GM12872 (cell line): ENCODE data around the gene CLPSL1.

Source experiments
- TF ChIP-seq, protein P1 (sequence below): IDR thresholded peaks from 3 replicates; pipeline ENCODE4 v1.5.1; 2011; ENCODE audit warnings: low read depth, mild to moderate bottlenecking, low read length, moderate library complexity; ENCODE audit not compliant: insufficient read depth

Gene CLPSL1

DNA sequence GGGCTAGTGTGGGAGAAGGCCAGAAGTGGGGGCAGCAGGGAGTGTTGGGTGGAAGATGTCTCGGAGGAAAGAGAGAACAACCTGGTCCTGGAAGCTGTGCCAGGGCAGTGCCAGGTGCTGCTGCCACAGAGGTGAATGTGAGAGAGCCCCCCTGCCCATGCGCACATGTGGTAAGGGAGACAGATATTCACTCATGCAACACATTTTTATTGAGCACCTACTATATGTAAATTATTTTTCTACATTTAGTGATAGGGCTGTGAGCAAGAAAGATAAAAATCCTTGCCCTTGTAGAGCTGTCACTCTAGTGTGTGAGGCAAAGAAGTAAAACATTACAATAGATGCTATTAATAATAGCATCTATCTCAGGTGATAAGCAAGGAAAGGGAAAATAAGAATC is 471 bp downstream of the CLPSL1 start:
- TF ChIP-seq, protein P1, sequence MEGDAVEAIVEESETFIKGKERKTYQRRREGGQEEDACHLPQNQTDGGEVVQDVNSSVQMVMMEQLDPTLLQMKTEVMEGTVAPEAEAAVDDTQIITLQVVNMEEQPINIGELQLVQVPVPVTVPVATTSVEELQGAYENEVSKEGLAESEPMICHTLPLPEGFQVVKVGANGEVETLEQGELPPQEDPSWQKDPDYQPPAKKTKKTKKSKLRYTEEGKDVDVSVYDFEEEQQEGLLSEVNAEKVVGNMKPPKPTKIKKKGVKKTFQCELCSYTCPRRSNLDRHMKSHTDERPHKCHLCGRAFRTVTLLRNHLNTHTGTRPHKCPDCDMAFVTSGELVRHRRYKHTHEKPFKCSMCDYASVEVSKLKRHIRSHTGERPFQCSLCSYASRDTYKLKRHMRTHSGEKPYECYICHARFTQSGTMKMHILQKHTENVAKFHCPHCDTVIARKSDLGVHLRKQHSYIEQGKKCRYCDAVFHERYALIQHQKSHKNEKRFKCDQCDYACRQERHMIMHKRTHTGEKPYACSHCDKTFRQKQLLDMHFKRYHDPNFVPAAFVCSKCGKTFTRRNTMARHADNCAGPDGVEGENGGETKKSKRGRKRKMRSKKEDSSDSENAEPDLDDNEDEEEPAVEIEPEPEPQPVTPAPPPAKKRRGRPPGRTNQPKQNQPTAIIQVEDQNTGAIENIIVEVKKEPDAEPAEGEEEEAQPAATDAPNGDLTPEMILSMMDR = no peak

DNA sequence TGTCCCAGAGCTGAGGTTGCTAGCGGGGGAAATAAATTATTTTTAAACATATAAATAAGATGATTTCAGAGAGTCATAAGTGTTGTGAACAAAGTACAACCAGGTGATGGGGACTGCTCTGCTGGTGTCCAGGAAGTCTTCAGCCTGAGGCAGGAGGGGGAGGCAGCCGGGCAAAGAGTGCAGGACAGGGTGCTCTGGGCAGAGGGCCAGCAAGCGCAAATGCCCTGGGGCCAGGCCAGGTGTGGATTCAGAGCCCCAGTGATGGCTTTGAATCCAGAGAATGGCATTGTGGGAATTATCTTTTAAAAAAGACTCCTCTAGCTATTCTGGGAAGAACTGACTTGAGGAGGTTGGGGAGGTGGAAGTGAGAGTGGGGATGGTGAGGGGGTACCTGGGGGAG is 1.6 kb downstream of the CLPSL1 start:
- TF ChIP-seq, protein P1 = no peak

DNA sequence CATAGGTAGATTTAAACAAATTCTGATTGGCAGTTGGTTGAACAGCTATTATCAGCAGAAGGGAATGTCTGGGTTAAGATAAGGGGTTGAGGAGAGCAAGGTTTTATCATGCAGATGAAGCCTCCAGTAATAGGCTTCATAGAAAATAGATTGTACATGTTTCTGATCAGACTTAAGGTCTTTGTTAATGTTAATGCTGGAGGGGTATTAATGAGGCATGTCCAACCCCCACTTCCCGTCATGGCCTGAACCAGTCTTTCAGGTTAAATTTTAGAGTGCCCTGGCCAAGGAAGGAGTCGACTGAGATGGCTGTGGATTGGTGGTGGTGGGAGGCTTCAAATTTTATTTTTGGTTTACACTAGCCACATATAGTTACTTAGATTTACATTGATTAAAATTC is 3.4 kb downstream of the CLPSL1 start:
- TF ChIP-seq, protein P1 = no peak

DNA sequence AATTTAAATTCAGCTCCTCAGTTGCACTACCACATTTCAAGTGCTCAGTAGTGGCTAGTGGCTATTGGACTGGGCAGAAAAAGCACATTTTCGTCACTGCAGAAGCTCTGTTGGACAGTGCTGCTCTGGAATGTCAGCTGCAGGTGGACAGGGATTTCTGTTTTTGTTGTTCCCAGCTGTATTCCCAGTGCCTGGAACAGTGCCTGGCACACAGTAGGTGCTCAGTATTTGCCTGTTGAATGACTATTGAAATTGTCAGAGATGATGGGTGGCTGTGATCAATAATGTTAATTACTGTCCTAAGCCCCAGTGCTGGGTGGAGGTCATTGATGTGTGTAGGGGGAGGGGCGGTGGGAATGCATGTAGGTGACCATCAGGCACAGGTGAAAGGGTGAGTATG is 5.5 kb downstream of the CLPSL1 start:
- TF ChIP-seq, protein P1 = no peak

DNA sequence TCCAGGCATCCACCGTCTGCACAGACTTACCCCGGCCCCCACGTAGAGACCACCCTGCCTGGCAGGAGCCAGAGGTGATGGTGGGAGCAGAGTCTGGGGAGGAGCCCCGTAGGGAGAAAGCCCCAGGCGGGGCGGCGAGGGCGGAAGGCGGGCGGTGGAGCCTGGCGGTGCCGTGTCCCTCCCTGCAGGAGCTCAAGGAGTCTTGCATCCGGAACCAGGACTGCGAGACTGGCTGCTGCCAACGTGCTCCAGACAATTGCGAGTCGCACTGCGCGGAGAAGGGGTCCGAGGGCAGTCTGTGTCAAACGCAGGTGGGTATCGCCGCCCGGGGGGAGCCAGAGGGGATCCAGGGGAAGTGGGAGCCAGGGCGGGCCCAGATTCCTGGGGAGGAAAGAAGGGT is 6.0 kb downstream of the CLPSL1 start:
- TF ChIP-seq, protein P1 = no peak

DNA sequence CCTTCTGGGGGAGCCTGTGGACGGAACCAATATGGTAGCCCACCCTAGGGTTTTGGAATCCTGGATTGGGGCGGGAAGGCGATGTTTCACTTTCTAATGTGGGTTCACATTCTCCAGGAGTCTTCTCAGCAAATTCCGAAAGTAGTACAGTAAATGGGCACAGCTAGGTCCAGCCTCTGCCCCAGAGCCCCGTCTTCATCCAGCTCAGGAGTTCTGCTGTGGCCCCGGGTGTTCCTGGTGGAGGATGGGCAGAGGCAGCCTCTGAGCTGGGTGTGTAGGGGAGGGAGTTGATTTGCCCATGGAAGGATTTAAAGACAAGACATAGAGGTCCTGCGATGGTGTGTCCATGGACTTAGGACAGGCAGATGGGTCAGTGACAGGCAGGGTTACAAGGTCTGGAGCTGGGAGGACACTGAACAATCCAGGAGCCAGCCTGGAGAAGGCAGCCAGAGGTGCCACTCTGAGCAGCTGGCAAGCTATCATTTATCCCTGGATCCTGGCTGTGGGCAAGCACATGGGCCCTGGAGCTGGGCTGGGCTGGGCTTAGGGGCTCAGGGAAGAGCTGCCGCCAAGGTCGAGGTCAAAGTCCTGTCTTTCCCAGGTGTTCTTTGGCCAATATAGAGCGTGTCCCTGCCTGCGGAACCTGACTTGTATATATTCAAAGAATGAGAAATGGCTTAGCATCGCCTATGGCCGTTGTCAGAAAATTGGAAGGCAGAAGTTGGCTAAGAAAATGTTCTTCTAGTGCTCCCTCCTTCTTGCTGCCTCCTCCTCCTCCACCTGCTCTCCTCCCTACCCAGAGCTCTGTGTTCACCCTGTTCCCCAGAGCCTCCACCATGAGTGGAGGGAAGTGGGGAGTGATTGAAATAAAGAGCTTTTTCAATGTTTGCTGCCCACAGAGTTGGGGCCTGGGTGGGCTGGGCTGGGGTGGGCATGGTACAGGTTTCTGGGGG is 6.7 kb downstream of the CLPSL1 start:
- TF ChIP-seq, protein P1 = no peak

DNA sequence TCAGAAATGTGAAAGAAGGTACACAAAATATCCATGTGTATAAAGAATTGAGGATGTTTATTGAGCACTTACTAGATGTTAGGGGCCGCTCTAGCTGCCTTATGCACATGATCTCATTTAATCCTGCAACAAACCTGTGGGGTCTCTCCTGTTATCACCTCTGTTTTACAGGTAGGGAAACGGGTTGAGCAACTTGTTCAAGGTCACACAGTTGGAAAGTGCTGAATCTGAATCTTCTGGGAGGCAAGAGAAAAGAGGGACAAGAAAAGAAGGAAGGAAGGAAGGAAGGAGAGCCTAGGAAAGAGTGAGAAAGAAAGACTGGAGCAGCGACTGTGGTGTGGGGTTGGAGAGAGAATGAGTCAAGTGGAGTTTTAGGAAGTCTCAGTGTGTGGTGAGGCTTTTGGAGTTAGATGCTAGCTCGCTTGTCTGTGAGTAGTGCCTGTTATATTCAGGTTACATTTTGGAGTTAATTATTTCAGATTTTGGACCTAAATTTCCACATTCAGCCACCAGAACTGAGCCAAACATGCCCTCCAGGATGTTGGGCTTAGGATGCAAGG is 7.7 kb downstream of the CLPSL1 start:
- TF ChIP-seq, protein P1 = no peak
